ENCODE measurements around the gene ERBB2. TPM values are rescaled to one million over a fixed set of nuclear protein-coding genes. Genes with fewer than 3 reads are reported as not detected.

ERBB2 gene
- total RNA-seq, 4 donors from 2014 or later = 175 to 439 (median 234) TPM

GRCh38 chr17:39742856-39743436 lies 43.1 kb downstream of the ERBB2 start:
- intact Hi-C loops (cut with DNase I; ENCODE audit: low total_unique reads) (loop anchor here (10.0 kb wide), 1 partner anchor 198 kb away; no protein-coding TSS in a partner anchor), in situ Hi-C loops (cut with MboI; ENCODE audit: low pct_ligation_motif_present in 1 of 4, low pct_unique_long_range_greater_than_20kb in 1 of 4, low sequenced_read_pairs in 3 of 4) (loop anchor here in 2 of 4 donors (10.0 to 25.0 kb wide), 2 partner anchors 106 to 118 kb away; partner anchors contain the start of genes PPP1R1B (in 2 of the 2) and STARD3 (in 1 of the 2))
- DNase-seq = no peak
- peaks cover 5 to 35% (median 22%) of the 10 kb centered on the region in 4 donors for H3K4me1 ChIP-seq
- peaks cover 0 to 3% (median 0%) of the 10 kb centered on the region in 4 donors for H3K36me3 ChIP-seq
- H3K27me3 ChIP-seq = peaks cover 26% of the 10 kb centered on the region
- no peak overlapping the region for H3K27ac ChIP-seq
- TF ChIP-seq POLR2AphosphoS5 (IDR thresholded peaks at IDR 0.05) = no peak
- H3K9me3 ChIP-seq = no peaks in the 10 kb centered on the region
- 89% methylated on average over 21 of the region's 21 CpGs; no CpG with 5 or more reads in 1 of the 2 donors for WGBS, 2 donors (ENCODE audit: low coverage in 1 of 2)
- no peak overlapping the region for H3K4me3 ChIP-seq

- H3K4me1 ChIP-seq = peaks cover 0 to 22% (median 10%) of the 10 kb centered on the region in 4 donors
- H3K4me3 ChIP-seq = no peak overlapping the region
- no peak overlapping the region for H3K27ac ChIP-seq
- H3K27me3 ChIP-seq = peaks cover 17% of the 10 kb centered on the region
- in situ Hi-C loops (cut with MboI; ENCODE audit: low pct_ligation_motif_present in 1 of 4, low pct_unique_long_range_greater_than_20kb in 1 of 4, low sequenced_read_pairs in 3 of 4) = loop anchor here in 2 of 4 donors (10.0 to 25.0 kb wide), 2 partner anchors 107 to 119 kb away; partner anchors contain the start of genes PPP1R1B (in 2 of the 2) and STARD3 (in 1 of the 2)
- TF ChIP-seq CTCF (IDR thresholded peaks at IDR 0.05) (no peak), POLR2AphosphoS5 (IDR thresholded peaks at IDR 0.05) (no peak), EP300 (IDR thresholded peaks at IDR 0.05; ENCODE audit: low read depth) (no peak), POLR2A (IDR thresholded peaks at IDR 0.05) (no peak)
- no peak for DNase-seq
- no peaks in the 10 kb centered on the region for H3K9me3 ChIP-seq
- H3K36me3 ChIP-seq = peaks cover 0 to 3% (median 0%) of the 10 kb centered on the region in 4 donors
- 85% methylated on average over 16 of the region's 16 CpGs; no CpG with 5 or more reads in 1 of the 2 donors for WGBS, 2 donors (ENCODE audit: low coverage in 1 of 2)
- intact Hi-C loops (cut with DNase I; ENCODE audit: low total_unique reads) = loop anchor here (10.0 kb wide), 1 partner anchor 199 kb away; no protein-coding TSS in a partner anchor
These were observed 44.4 kb downstream of the ERBB2 start for GRCh38 chr17:39744075-39744835.

GRCh38 chr17:39744836-39745215 lies 45.0 kb downstream of the ERBB2 start:
- Histone ChIP-seq H3K27me3 (peaks cover 12% of the 10 kb centered on the region), H3K27ac (no peak overlapping the region), H3K4me1 (peaks cover 0 to 16% (median 6%) of the 10 kb centered on the region in 4 donors), H3K4me3 (no peak overlapping the region), H3K36me3 (peaks cover 0 to 3% (median 0%) of the 10 kb centered on the region in 4 donors), H3K9me3 (no peaks in the 10 kb centered on the region)
- in situ Hi-C loops (cut with MboI; ENCODE audit: low pct_ligation_motif_present in 1 of 4, low pct_unique_long_range_greater_than_20kb in 1 of 4, low sequenced_read_pairs in 3 of 4) (loop anchor here in 2 of 4 donors (10.0 to 25.0 kb wide), 2 partner anchors 108 to 120 kb away; partner anchors contain the start of genes PPP1R1B (in 2 of the 2) and STARD3 (in 1 of the 2)), intact Hi-C loops (cut with DNase I; ENCODE audit: low total_unique reads) (loop anchor here (10.0 kb wide), 1 partner anchor 200 kb away; no protein-coding TSS in a partner anchor)
- no peak for DNase-seq
- 73% methylated on average over 7 of the region's 8 CpGs; no CpG with 5 or more reads in 1 of the 2 donors for WGBS, 2 donors (ENCODE audit: low coverage in 1 of 2)
- no peak for TF ChIP-seq POLR2AphosphoS5 (IDR thresholded peaks at IDR 0.05)
- no peak for TF ChIP-seq CTCF (IDR thresholded peaks at IDR 0.05)
- no peak for TF ChIP-seq EP300 (IDR thresholded peaks at IDR 0.05; ENCODE audit: low read depth)
- no peak for TF ChIP-seq POLR2A (IDR thresholded peaks at IDR 0.05)

- TF ChIP-seq CTCF (IDR thresholded peaks at IDR 0.05) (no peak), EP300 (IDR thresholded peaks at IDR 0.05; ENCODE audit: low read depth) (no peak), POLR2AphosphoS5 (IDR thresholded peaks at IDR 0.05) (no peak), POLR2A (IDR thresholded peaks at IDR 0.05) (no peak)
- peaks cover 0 to 3% (median 0%) of the 10 kb centered on the region in 4 donors for H3K36me3 ChIP-seq
- peaks cover 9% of the 10 kb centered on the region for H3K27me3 ChIP-seq
- no peak for DNase-seq
- intact Hi-C loops (cut with DNase I; ENCODE audit: low total_unique reads) (loop anchor here (10.0 kb wide), 1 partner anchor 201 kb away; no protein-coding TSS in a partner anchor), in situ Hi-C loops (cut with MboI; ENCODE audit: low pct_ligation_motif_present in 1 of 4, low pct_unique_long_range_greater_than_20kb in 1 of 4, low sequenced_read_pairs in 3 of 4) (loop anchor here in 2 of 4 donors (10.0 to 25.0 kb wide), 2 partner anchors 108 to 121 kb away; partner anchors contain the start of genes PPP1R1B (in 2 of the 2) and STARD3 (in 1 of the 2))
- peaks cover 0 to 12% (median 2%) of the 10 kb centered on the region in 4 donors for H3K4me1 ChIP-seq
- H3K9me3 ChIP-seq = no peaks in the 10 kb centered on the region
- H3K4me3 ChIP-seq = no peak overlapping the region
- no peak overlapping the region for H3K27ac ChIP-seq
- WGBS, 2 donors (ENCODE audit: low coverage in 1 of 2) = 91% methylated on average over 21 of the region's 23 CpGs; no CpG with 5 or more reads in 1 of the 2 donors
These were observed 45.7 kb downstream of the ERBB2 start for GRCh38 chr17:39745335-39746144.

All from transverse colon (tissue), 4 donors.